GM19025 (cell line): Measurements from ENCODE around the gene STK10.
"Not testable (repeated sequence)": the region's sequence is repeated elsewhere in the genome, so short reads cannot be mapped to it uniquely, and the experiment has no call there.

Experiments
- ATAC-seq: cut with Tn5 transposase; IDR thresholded peaks from one replicate; pipeline ENCODE4 v1.9.1; 2021; ENCODE audit warnings: mild to moderate bottlenecking, low read depth, moderate library complexity; ENCODE audit not compliant: unreplicated experiment

STK10 gene

GRCh38 chr5:172188033-172188892 is at the start of gene STK10:
TSS of gene STK10 (minus strand) at chr5:172188224. CDS start at chr5:172188042, 182 bp downstream.
- peak; percentile 68 for ATAC-seq

- ATAC-seq, result no peak
Measured at GRCh38 chr5:172235827-172236736, 48.1 kb upstream of the STK10 start.

- ATAC-seq, result peak; percentile 50
Measured at GRCh38 chr5:172235132-172235780, 47.2 kb upstream of the STK10 start.

- no peak for ATAC-seq
Measured at GRCh38 chr5:172234031-172234430, 46.0 kb upstream of the STK10 start.

- ATAC-seq, result no peak
Measured at GRCh38 chr5:172229904-172230303, 41.9 kb upstream of the STK10 start.

GRCh38 chr5:172224996-172225395 is 37.0 kb upstream of the STK10 start:
- ATAC-seq, result no peak

- peak; percentile 74 for ATAC-seq
Measured at GRCh38 chr5:172223901-172224873, 36.2 kb upstream of the STK10 start.

- ATAC-seq, result no peak
Measured at GRCh38 chr5:172219296-172219695, 31.3 kb upstream of the STK10 start.

GRCh38 chr5:172216345-172216744 is 28.3 kb upstream of the STK10 start:
- no peak for ATAC-seq

GRCh38 chr5:172213126-172213525 is 25.1 kb upstream of the STK10 start:
- ATAC-seq, result no peak

GRCh38 chr5:172211676-172212075 is 23.7 kb upstream of the STK10 start:
- ATAC-seq, result no peak

- no peak for ATAC-seq
Measured at GRCh38 chr5:172209714-172210113, 21.7 kb upstream of the STK10 start.

- no peak for ATAC-seq
Measured at GRCh38 chr5:172207511-172207910, 19.5 kb upstream of the STK10 start.

GRCh38 chr5:172205984-172206383 is 18.0 kb upstream of the STK10 start:
- ATAC-seq, result not testable (repeated sequence)

- ATAC-seq, result no peak
Measured at GRCh38 chr5:172200476-172200875, 12.5 kb upstream of the STK10 start.

GRCh38 chr5:172199446-172199845 is 11.4 kb upstream of the STK10 start:
- ATAC-seq, result no peak

GRCh38 chr5:172197775-172198174 is 9.8 kb upstream of the STK10 start:
- ATAC-seq, result not testable (repeated sequence)

- ATAC-seq, result no peak
Measured at GRCh38 chr5:172194985-172195774, 7.2 kb upstream of the STK10 start.

GRCh38 chr5:172193872-172194271 is 5.8 kb upstream of the STK10 start, which contains the start of gene EFCAB9:
TSS of gene EFCAB9 (plus strand) at chr5:172194172. CDS start at chr5:172194173, 1 bp downstream.
- no peak for ATAC-seq
